Measurements from ENCODE around the gene CERK. TPM values are rescaled to one million over a fixed set of nuclear protein-coding genes. Genes with fewer than 3 reads are reported as not detected.
A peak's percentile ranks its signal among the peaks of the same experiment; 100 is the strongest.

The CERK gene
- total and polyA plus RNA-seq, 2 donors: 46.2 to 47.1 TPM

- peak in 1 of 9 donors; percentile 48 for DNase-seq (ENCODE audit: low read depth in 6 of 9, low spot score in 9 of 9)
- WGBS: 32% methylated on average over 10 of the region's 10 CpGs
- peaks cover 57% of the 10 kb centered on the region in 2 donors for H3K36me3 ChIP-seq (ENCODE audit: control insufficient read depth in 2 of 2, insufficient read depth in 2 of 2, low read length in 1 of 2)
Measured at GRCh38 chr22:46684706-46685105, 53.3 kb downstream of the CERK start.

GRCh38 chr22:46682011-46682731 is 55.9 kb downstream of the CERK start:
- no peak for DNase-seq (ENCODE audit: low read depth in 6 of 9, low spot score in 9 of 9)
- WGBS: 97% methylated on average over 19 of the region's 19 CpGs
- Histone ChIP-seq H3K27me3 (ENCODE audit: control insufficient read depth in 2 of 2, insufficient read depth in 1 of 2, low read length in 1 of 2) (no peaks in the 10 kb centered on the region), H3K4me3 (ENCODE audit: low read length in 2 of 2) (no peak overlapping the region), H3K27ac (ENCODE audit: low read depth in 1 of 2, low read length in 1 of 2) (no peak overlapping the region), H3K4me1 (ENCODE audit: control insufficient read depth in 2 of 2, insufficient read depth in 2 of 2, low read length in 2 of 2) (peaks cover 12 to 20% of the 10 kb centered on the region in 2 donors), H3K36me3 (ENCODE audit: control insufficient read depth in 2 of 2, insufficient read depth in 2 of 2, low read length in 1 of 2) (peaks cover 36 to 39% of the 10 kb centered on the region in 2 donors), H3K9me3 (ENCODE audit: control insufficient read depth in 2 of 2, insufficient read depth in 1 of 2, low read length in 1 of 2) (peaks cover 0 to 1% of the 10 kb centered on the region in 2 donors)

More at GRCh38 chr22:46684706-46685105, 53.3 kb downstream of the CERK start:
- Histone ChIP-seq H3K4me3 (ENCODE audit: low read length in 2 of 2) (no peak overlapping the region), H3K4me1 (ENCODE audit: control insufficient read depth in 2 of 2, insufficient read depth in 2 of 2, low read length in 2 of 2) (peaks cover 10 to 16% of the 10 kb centered on the region in 2 donors), H3K27me3 (ENCODE audit: control insufficient read depth in 2 of 2, insufficient read depth in 1 of 2, low read length in 1 of 2) (no peaks in the 10 kb centered on the region), H3K9me3 (ENCODE audit: control insufficient read depth in 2 of 2, insufficient read depth in 1 of 2, low read length in 1 of 2) (peaks cover 0 to 1% of the 10 kb centered on the region in 2 donors), H3K27ac (ENCODE audit: low read depth in 1 of 2, low read length in 1 of 2) (peak overlapping the region; percentile 14 to 15)

GRCh38 chr22:46681010-46681409 is 57.0 kb downstream of the CERK start:
- 95% methylated on average over 7 of the region's 7 CpGs for WGBS

GRCh38 chr22:46679706-46680269 is 58.3 kb downstream of the CERK start:
- DNase-seq (ENCODE audit: low read depth in 6 of 9, low spot score in 9 of 9): no peak
- Histone ChIP-seq H3K4me3 (ENCODE audit: low read length in 2 of 2) (no peak overlapping the region), H3K27me3 (ENCODE audit: control insufficient read depth in 2 of 2, insufficient read depth in 1 of 2, low read length in 1 of 2) (no peaks in the 10 kb centered on the region), H3K36me3 (ENCODE audit: control insufficient read depth in 2 of 2, insufficient read depth in 2 of 2, low read length in 1 of 2) (peaks cover 29 to 31% of the 10 kb centered on the region in 2 donors), H3K9me3 (ENCODE audit: control insufficient read depth in 2 of 2, insufficient read depth in 1 of 2, low read length in 1 of 2) (no peaks in the 10 kb centered on the region), H3K4me1 (ENCODE audit: control insufficient read depth in 2 of 2, insufficient read depth in 2 of 2, low read length in 2 of 2) (peaks cover 7 to 34% of the 10 kb centered on the region in 2 donors), H3K27ac (ENCODE audit: low read depth in 1 of 2, low read length in 1 of 2) (no peak overlapping the region)
- 99% methylated on average over 16 of the region's 16 CpGs for WGBS

More at GRCh38 chr22:46681010-46681409, 57.0 kb downstream of the CERK start:
- Histone ChIP-seq H3K36me3 (ENCODE audit: control insufficient read depth in 2 of 2, insufficient read depth in 2 of 2, low read length in 1 of 2) (peaks cover 32 to 39% of the 10 kb centered on the region in 2 donors), H3K27ac (ENCODE audit: low read depth in 1 of 2, low read length in 1 of 2) (no peak overlapping the region), H3K27me3 (ENCODE audit: control insufficient read depth in 2 of 2, insufficient read depth in 1 of 2, low read length in 1 of 2) (no peaks in the 10 kb centered on the region), H3K9me3 (ENCODE audit: control insufficient read depth in 2 of 2, insufficient read depth in 1 of 2, low read length in 1 of 2) (no peaks in the 10 kb centered on the region), H3K4me3 (ENCODE audit: low read length in 2 of 2) (no peak overlapping the region), H3K4me1 (ENCODE audit: control insufficient read depth in 2 of 2, insufficient read depth in 2 of 2, low read length in 2 of 2) (peaks cover 10 to 27% of the 10 kb centered on the region in 2 donors)
- no peak for DNase-seq (ENCODE audit: low read depth in 6 of 9, low spot score in 9 of 9)

GRCh38 chr22:46678785-46679700 is 59.0 kb downstream of the CERK start:
- H3K36me3 ChIP-seq (ENCODE audit: control insufficient read depth in 2 of 2, insufficient read depth in 2 of 2, low read length in 1 of 2): peaks cover 21 to 26% of the 10 kb centered on the region in 2 donors
- no peak overlapping the region for H3K4me3 ChIP-seq (ENCODE audit: low read length in 2 of 2)
- H3K9me3 ChIP-seq (ENCODE audit: control insufficient read depth in 2 of 2, insufficient read depth in 1 of 2, low read length in 1 of 2): no peaks in the 10 kb centered on the region
- no peak for DNase-seq (ENCODE audit: low read depth in 6 of 9, low spot score in 9 of 9)
- peaks cover 10 to 36% of the 10 kb centered on the region in 2 donors for H3K4me1 ChIP-seq (ENCODE audit: control insufficient read depth in 2 of 2, insufficient read depth in 2 of 2, low read length in 2 of 2)
- no peak overlapping the region for H3K27ac ChIP-seq (ENCODE audit: low read depth in 1 of 2, low read length in 1 of 2)
- 95% methylated on average over 44 of the region's 44 CpGs for WGBS
- no peaks in the 10 kb centered on the region for H3K27me3 ChIP-seq (ENCODE audit: control insufficient read depth in 2 of 2, insufficient read depth in 1 of 2, low read length in 1 of 2)

GRCh38 chr22:46678003-46678657 is 59.9 kb downstream of the CERK start:
- Histone ChIP-seq H3K4me1 (ENCODE audit: control insufficient read depth in 2 of 2, insufficient read depth in 2 of 2, low read length in 2 of 2) (peaks cover 19 to 43% of the 10 kb centered on the region in 2 donors), H3K27ac (ENCODE audit: low read depth in 1 of 2, low read length in 1 of 2) (no peak overlapping the region), H3K36me3 (ENCODE audit: control insufficient read depth in 2 of 2, insufficient read depth in 2 of 2, low read length in 1 of 2) (peaks cover 22 to 30% of the 10 kb centered on the region in 2 donors), H3K9me3 (ENCODE audit: control insufficient read depth in 2 of 2, insufficient read depth in 1 of 2, low read length in 1 of 2) (no peaks in the 10 kb centered on the region), H3K4me3 (ENCODE audit: low read length in 2 of 2) (no peak overlapping the region), H3K27me3 (ENCODE audit: control insufficient read depth in 2 of 2, insufficient read depth in 1 of 2, low read length in 1 of 2) (no peaks in the 10 kb centered on the region)
- WGBS: 80% methylated on average over 31 of the region's 31 CpGs
- no peak for DNase-seq (ENCODE audit: low read depth in 6 of 9, low spot score in 9 of 9)

- no peak for DNase-seq (ENCODE audit: low read depth in 6 of 9, low spot score in 9 of 9)
- no peaks in the 10 kb centered on the region for H3K9me3 ChIP-seq (ENCODE audit: control insufficient read depth in 2 of 2, insufficient read depth in 1 of 2, low read length in 1 of 2)
- H3K4me3 ChIP-seq (ENCODE audit: low read length in 2 of 2): no peak overlapping the region
- peaks cover 27 to 30% of the 10 kb centered on the region in 2 donors for H3K36me3 ChIP-seq (ENCODE audit: control insufficient read depth in 2 of 2, insufficient read depth in 2 of 2, low read length in 1 of 2)
- H3K4me1 ChIP-seq (ENCODE audit: control insufficient read depth in 2 of 2, insufficient read depth in 2 of 2, low read length in 2 of 2): peaks cover 26 to 50% of the 10 kb centered on the region in 2 donors
- no peak overlapping the region for H3K27ac ChIP-seq (ENCODE audit: low read depth in 1 of 2, low read length in 1 of 2)
- H3K27me3 ChIP-seq (ENCODE audit: control insufficient read depth in 2 of 2, insufficient read depth in 1 of 2, low read length in 1 of 2): no peaks in the 10 kb centered on the region
- WGBS: 96% methylated on average over 28 of the region's 28 CpGs
Measured at GRCh38 chr22:46677323-46678002, 60.6 kb downstream of the CERK start.

- Histone ChIP-seq H3K27ac (ENCODE audit: low read depth in 1 of 2, low read length in 1 of 2) (no peak overlapping the region), H3K36me3 (ENCODE audit: control insufficient read depth in 2 of 2, insufficient read depth in 2 of 2, low read length in 1 of 2) (peaks cover 27 to 30% of the 10 kb centered on the region in 2 donors), H3K4me1 (ENCODE audit: control insufficient read depth in 2 of 2, insufficient read depth in 2 of 2, low read length in 2 of 2) (peaks cover 26 to 56% of the 10 kb centered on the region in 2 donors), H3K9me3 (ENCODE audit: control insufficient read depth in 2 of 2, insufficient read depth in 1 of 2, low read length in 1 of 2) (no peaks in the 10 kb centered on the region), H3K27me3 (ENCODE audit: control insufficient read depth in 2 of 2, insufficient read depth in 1 of 2, low read length in 1 of 2) (no peaks in the 10 kb centered on the region), H3K4me3 (ENCODE audit: low read length in 2 of 2) (no peak overlapping the region)
- no peak for DNase-seq (ENCODE audit: low read depth in 6 of 9, low spot score in 9 of 9)
- 94% methylated on average over 14 of the region's 14 CpGs for WGBS
Measured at GRCh38 chr22:46676881-46677280, 61.2 kb downstream of the CERK start.

Measured in thymus (tissue), 11 donors.